ELF-1 (cell line): Measurements from ENCODE around the gene FGF5.

Source experiments
- DNase-seq: peaks from one replicate; pipeline ENCODE4 v3.0.0-alpha.2; 2016; ENCODE audit warnings: low read depth, low spot score

The FGF5 gene

GRCh38 chr4:80336582-80336981 is 70.1 kb downstream of the FGF5 start:
- peak; percentile 32 for DNase-seq

DNA sequence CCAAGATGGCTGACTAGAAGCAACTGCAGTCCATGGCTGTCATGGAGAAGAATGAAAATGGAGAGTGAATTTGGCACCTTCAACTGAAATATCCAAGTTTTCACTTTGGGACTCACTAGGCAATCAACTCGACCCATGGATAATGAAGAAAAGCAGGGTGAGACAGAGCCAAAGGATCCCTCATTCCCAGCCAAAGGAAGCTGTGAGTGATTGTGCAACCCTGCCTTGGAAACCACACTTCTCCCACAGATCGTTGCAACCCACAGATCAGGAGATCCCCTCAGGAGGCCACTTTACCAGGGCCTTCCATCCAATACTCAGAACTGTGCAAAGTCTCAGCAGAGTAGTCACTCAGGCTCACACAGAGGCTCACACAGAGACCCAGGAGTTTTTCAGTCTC is 73.6 kb downstream of the FGF5 start:
- DNase-seq, result no peak
